Hepatocyte (in vitro differentiated cells): Measurements from ENCODE around the gene KRTAP10-2. TPM values are rescaled to one million over a fixed set of nuclear protein-coding genes. Genes with fewer than 3 reads are reported as not detected.

Source experiments
- DNase-seq: peaks from one replicate; pipeline ENCODE4 v3.0.0-alpha.2; 2016; ENCODE audit warnings: low spot score
- H2AFZ ChIP-seq: fragments of 200-600 bp; sonication (generic); 2 replicates; pipeline ENCODE4 v1.6.0; 2016; ENCODE audit warnings: antibody characterized with exemption, mild to moderate bottlenecking
- H3K27ac ChIP-seq: fragments of 200-600 bp; sonication (generic); 2 replicates; pipeline ENCODE4 v1.5.1; 2016; ENCODE audit warnings: mild to moderate bottlenecking
- H3K27me3 ChIP-seq: fragments of 200-600 bp; sonication (generic); 2 replicates; pipeline ENCODE4 v1.6.1; 2016
- H3K36me3 ChIP-seq: fragments of 200-600 bp; sonication (generic); replicated peaks from 2 replicates; pipeline ENCODE4 v1.5.1; 2016; ENCODE audit warnings: low read depth; ENCODE audit not compliant: insufficient read depth
- H3K4me1 ChIP-seq: fragments of 200-600 bp; sonication (generic); 2 replicates; pipeline ENCODE4 v1.5.1; 2016; ENCODE audit warnings: mild to moderate bottlenecking, moderate library complexity; ENCODE audit not compliant: insufficient read depth
- H3K4me2 ChIP-seq: fragments of 200-600 bp; sonication (generic); 2 replicates; pipeline ENCODE4 v1.6.0; 2016
- H3K4me3 ChIP-seq: fragments of 200-600 bp; sonication (generic); 2 replicates; pipeline ENCODE4 v1.5.1; 2016; ENCODE audit warnings: mild to moderate bottlenecking
- H3K79me2 ChIP-seq: fragments of 200-600 bp; sonication (generic); 2 replicates; pipeline ENCODE4 v1.6.0; 2017; ENCODE audit warnings: mild to moderate bottlenecking
- H3K9me2 ChIP-seq: fragments of 200-600 bp; sonication (generic); replicated peaks from 2 replicates; pipeline ENCODE4 v1.6.0; 2017; ENCODE audit warnings: mild to moderate bottlenecking; ENCODE audit not compliant: insufficient read depth
- H3K9me3 ChIP-seq: fragments of 200-600 bp; sonication (generic); 2 replicates; pipeline ENCODE4 v1.5.1; 2016; ENCODE audit warnings: low read depth, mild to moderate bottlenecking
- H4K20me1 ChIP-seq: fragments of 200-600 bp; sonication (generic); 2 replicates; pipeline ENCODE4 v1.6.0; 2016; ENCODE audit warnings: mild to moderate bottlenecking; ENCODE audit not compliant: insufficient read depth, poor library complexity, severe bottlenecking
- CTCF ChIP-seq: fragments of 200-600 bp; sonication (generic); IDR thresholded peaks from 2 replicates; pipeline ENCODE4 v1.5.1; 2016; ENCODE audit warnings: antibody characterized with exemption, mild to moderate bottlenecking; ENCODE audit not compliant: poor library complexity
- EZH2 ChIP-seq: fragments of 200-600 bp; sonication (generic); IDR thresholded peaks from 2 replicates; pipeline ENCODE4 v1.6.1; 2016; ENCODE audit warnings: antibody characterized with exemption, mild to moderate bottlenecking, borderline replicate concordance
- EZH2phosphoT487 ChIP-seq: fragments of 200-600 bp; sonication (generic); IDR thresholded peaks from one replicate; pipeline ENCODE4 v1.6.1; 2018; ENCODE audit warnings: antibody characterized with exemption, mild to moderate bottlenecking, low read depth, moderate library complexity; ENCODE audit not compliant: unreplicated experiment, severe bottlenecking
- WGBS: methylation state at CpG from one replicate; pipeline ENCODE4 v1.1.6; 2016; ENCODE audit warnings: low lambda C conversion rate; ENCODE audit errors: missing lambda C conversion rate; 5-methylcytosine and 5-hydroxymethylcytosine counted together
- polyA plus RNA-seq: library from polyadenylated mRNA; unstranded; fragments of >200 nt; fragmentation: Nextera tagmentation; extraction: Ambion mirVana; gene quantifications from 2 replicates; pipeline ENCODE4 v1.2.1, GENCODE V29; 2016
- total RNA-seq: library from RNA; depleted of rRNA; stranded (reverse); fragments of >200 nt; gene quantifications from 2 replicates; pipeline ENCODE4 v1.2.3, GENCODE V29; 2014

The KRTAP10-2 gene
- total and polyA plus RNA-seq, 2 experiments from 2014 or later: not detected

DNA sequence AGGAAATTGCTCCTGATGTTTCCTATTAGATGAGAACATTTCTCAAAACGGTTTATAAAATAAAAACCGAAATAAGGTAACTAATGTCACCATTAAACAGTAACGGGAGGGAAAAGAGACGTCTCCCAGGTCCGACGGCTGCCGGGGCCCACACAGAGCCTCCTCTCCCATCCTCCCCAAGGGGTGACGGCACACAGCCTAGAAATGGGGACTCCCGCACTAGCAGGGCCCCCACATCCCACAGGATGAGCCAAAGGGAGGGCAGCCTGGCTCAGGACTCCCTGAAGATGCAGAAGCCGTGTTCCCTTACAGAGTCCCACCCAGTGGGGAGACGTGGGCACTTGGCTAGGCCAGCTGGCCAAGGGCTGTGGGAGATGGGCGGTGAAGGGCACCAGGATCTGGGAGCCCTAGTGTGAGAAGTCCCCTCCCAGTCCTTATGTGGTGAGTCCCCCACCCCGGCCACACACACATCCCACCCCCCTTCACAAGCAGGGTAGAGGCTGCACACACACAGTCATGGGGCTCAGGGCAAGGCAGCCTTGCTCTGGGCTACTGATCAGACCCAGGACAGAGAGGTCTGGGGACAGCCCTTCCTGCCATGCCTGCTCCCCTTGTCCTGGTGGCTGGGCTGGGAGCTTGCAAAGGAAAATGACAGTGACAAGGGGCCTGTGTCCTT lies 4.0 kb upstream of the KRTAP10-2 start:
- no peak overlapping the region for H3K4me3 ChIP-seq
- H3K4me2 ChIP-seq: no peak overlapping the region
- no peaks in the 10 kb centered on the region for H3K79me2 ChIP-seq
- no peaks in the 10 kb centered on the region for H4K20me1 ChIP-seq
- TF ChIP-seq CTCF (no peak), EZH2phosphoT487 (no peak), EZH2 (no peak)
- WGBS: 71% methylated on average over 13 of the region's 13 CpGs
- no peaks in the 10 kb centered on the region for H3K36me3 ChIP-seq
- H3K27me3 ChIP-seq: no peaks in the 10 kb centered on the region
- no peaks in the 10 kb centered on the region for H3K9me3 ChIP-seq
- no peaks in the 10 kb centered on the region for H3K4me1 ChIP-seq
- H3K27ac ChIP-seq: no peak overlapping the region
- H3K9me2 ChIP-seq: no peaks in the 10 kb centered on the region
- no peak overlapping the region for H2AFZ ChIP-seq
- DNase-seq: no peak

GRCh38 chr21:44552681-44553080 lies 1.4 kb upstream of the KRTAP10-2 start:
- H3K4me2 ChIP-seq: no peak overlapping the region
- no peak for DNase-seq
- H3K4me1 ChIP-seq: no peaks in the 10 kb centered on the region
- no peak overlapping the region for H2AFZ ChIP-seq
- H3K9me3 ChIP-seq: no peaks in the 10 kb centered on the region
- no peaks in the 10 kb centered on the region for H4K20me1 ChIP-seq
- no peaks in the 10 kb centered on the region for H3K79me2 ChIP-seq
- no peaks in the 10 kb centered on the region for H3K9me2 ChIP-seq
- H3K27ac ChIP-seq: no peak overlapping the region
- H3K4me3 ChIP-seq: no peak overlapping the region
- no peaks in the 10 kb centered on the region for H3K27me3 ChIP-seq
- H3K36me3 ChIP-seq: no peaks in the 10 kb centered on the region
- no peak for TF ChIP-seq EZH2phosphoT487
- no peak for TF ChIP-seq EZH2
- no peak for TF ChIP-seq CTCF
- 72% methylated on average over 13 of the region's 13 CpGs for WGBS

DNA sequence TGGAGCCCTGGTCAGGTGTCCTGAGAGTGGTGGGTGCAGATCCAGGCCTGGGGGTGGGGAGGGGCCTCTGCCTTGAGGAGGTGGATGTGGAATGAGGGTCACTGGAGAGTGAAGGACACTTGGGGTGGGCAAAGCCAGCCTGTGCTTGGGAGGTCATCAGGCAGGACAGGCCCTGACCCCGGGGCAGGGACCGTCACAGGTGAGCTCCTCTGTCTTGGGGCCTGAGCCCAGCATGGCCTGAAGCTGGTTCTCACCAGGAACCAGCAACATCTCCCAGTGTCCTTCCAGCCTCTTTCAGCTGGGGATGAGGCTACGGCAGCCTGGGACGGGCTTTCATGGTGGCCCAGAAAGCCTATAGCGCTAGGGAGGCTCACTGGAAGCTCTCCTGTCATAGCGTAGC lies 831 bp upstream of the KRTAP10-2 start:
- H3K27me3 ChIP-seq: no peaks in the 10 kb centered on the region

More for the DNA sequence above, 831 bp upstream of the KRTAP10-2 start:
- no peak for DNase-seq
- Histone ChIP-seq H3K9me3 (no peaks in the 10 kb centered on the region), H3K4me3 (no peak overlapping the region), H2AFZ (no peak overlapping the region), H3K4me2 (no peak overlapping the region), H3K36me3 (no peaks in the 10 kb centered on the region), H3K4me1 (no peaks in the 10 kb centered on the region), H3K79me2 (no peaks in the 10 kb centered on the region), H4K20me1 (no peaks in the 10 kb centered on the region), H3K27ac (no peak overlapping the region), H3K9me2 (no peaks in the 10 kb centered on the region)
- WGBS: 82% methylated on average over 6 of the region's 6 CpGs
- TF ChIP-seq CTCF (no peak), EZH2 (no peak), EZH2phosphoT487 (no peak)
